Activated T-cell treated with anti-CD3 and anti-CD28 coated beads for 4 hours (primary cell): ENCODE measurements around the gene SAA4.
"Not testable (repeated sequence)": the region's sequence is repeated elsewhere in the genome, so short reads cannot be mapped to it uniquely, and the experiment has no call there.

ENCODE experiments used
- DNase-seq: peaks from one replicate; pipeline ENCODE4 v3.0.0-alpha.2; 2020

SAA4 gene

GRCh38 chr11:18246379-18247190 is 10.0 kb upstream of the SAA4 start:
- DNase-seq: not testable (repeated sequence)

- DNase-seq: no peak
Observed at GRCh38 chr11:18245396-18245795, 8.8 kb upstream of the SAA4 start.

- peak; percentile 35 for DNase-seq
Observed at GRCh38 chr11:18243783-18244362, 7.3 kb upstream of the SAA4 start.

- no peak for DNase-seq
Observed at GRCh38 chr11:18239655-18240054, 3.1 kb upstream of the SAA4 start.

GRCh38 chr11:18235394-18236334 is 938 bp downstream of the SAA4 start:
- DNase-seq: no peak

- DNase-seq: no peak
Observed at GRCh38 chr11:18233912-18234311, 2.7 kb downstream of the SAA4 start.

- DNase-seq: no peak
Observed at GRCh38 chr11:18230859-18231258, 5.7 kb downstream of the SAA4 start.

- DNase-seq: no peak
Observed at GRCh38 chr11:18229501-18229900, 7.1 kb downstream of the SAA4 start.

- DNase-seq: no peak
Observed at GRCh38 chr11:18225913-18226312, 10.7 kb downstream of the SAA4 start.

- no peak for DNase-seq
Observed at GRCh38 chr11:18223591-18224387, 12.8 kb downstream of the SAA4 start.

- DNase-seq: no peak
Observed at GRCh38 chr11:18222814-18223421, 13.7 kb downstream of the SAA4 start.

GRCh38 chr11:18221274-18221876 is 15.2 kb downstream of the SAA4 start:
- no peak for DNase-seq

GRCh38 chr11:18209058-18209457 is 27.5 kb downstream of the SAA4 start:
- no peak for DNase-seq

- no peak for DNase-seq
Observed at GRCh38 chr11:18204771-18205170, 31.8 kb downstream of the SAA4 start.

GRCh38 chr11:18204220-18204619 is 32.4 kb downstream of the SAA4 start:
- DNase-seq: no peak

GRCh38 chr11:18203723-18204122 is 32.9 kb downstream of the SAA4 start:
- DNase-seq: no peak

GRCh38 chr11:18197738-18198137 is 38.9 kb downstream of the SAA4 start:
- DNase-seq: not testable (repeated sequence)

GRCh38 chr11:18196532-18196931 is 40.1 kb downstream of the SAA4 start:
- no peak for DNase-seq

- DNase-seq: no peak
Observed at GRCh38 chr11:18193010-18193409, 43.6 kb downstream of the SAA4 start.

- no peak for DNase-seq
Observed at GRCh38 chr11:18191376-18191775, 45.2 kb downstream of the SAA4 start.

GRCh38 chr11:18189476-18190245 is 46.9 kb downstream of the SAA4 start:
- DNase-seq: not testable (repeated sequence)
